ENCODE data around the gene GARIN1A.

GARIN1A gene

GRCh38 chr7:128718967-128719642 lies 47.0 kb downstream of the GARIN1A start:
- DNase-seq, result no peak

GRCh38 chr7:128721376-128721775 lies 49.3 kb downstream of the GARIN1A start:
- no peak for DNase-seq
